ENCODE data around the gene PNLIPRP3. TPM values are rescaled to one million over a fixed set of nuclear protein-coding genes. Genes with fewer than 3 reads are reported as not detected.

Gene PNLIPRP3
- total RNA-seq, 1 donor from 2014 or later, result not detected

GRCh38 chr10:116470768-116471415 lies 43.2 kb downstream of the PNLIPRP3 start:
- Mint-ChIP-seq H3K27me3 (ENCODE audit: low read depth) (peaks cover 12% of the 10 kb centered on the region), H3K27ac (no peak overlapping the region), H3K36me3 (no peaks in the 10 kb centered on the region), H3K4me3 (no peak overlapping the region), H3K9me3 (peaks cover 7% of the 10 kb centered on the region), H3K4me1 (peaks cover 20% of the 10 kb centered on the region)
- TF ChIP-seq, protein P1, sequence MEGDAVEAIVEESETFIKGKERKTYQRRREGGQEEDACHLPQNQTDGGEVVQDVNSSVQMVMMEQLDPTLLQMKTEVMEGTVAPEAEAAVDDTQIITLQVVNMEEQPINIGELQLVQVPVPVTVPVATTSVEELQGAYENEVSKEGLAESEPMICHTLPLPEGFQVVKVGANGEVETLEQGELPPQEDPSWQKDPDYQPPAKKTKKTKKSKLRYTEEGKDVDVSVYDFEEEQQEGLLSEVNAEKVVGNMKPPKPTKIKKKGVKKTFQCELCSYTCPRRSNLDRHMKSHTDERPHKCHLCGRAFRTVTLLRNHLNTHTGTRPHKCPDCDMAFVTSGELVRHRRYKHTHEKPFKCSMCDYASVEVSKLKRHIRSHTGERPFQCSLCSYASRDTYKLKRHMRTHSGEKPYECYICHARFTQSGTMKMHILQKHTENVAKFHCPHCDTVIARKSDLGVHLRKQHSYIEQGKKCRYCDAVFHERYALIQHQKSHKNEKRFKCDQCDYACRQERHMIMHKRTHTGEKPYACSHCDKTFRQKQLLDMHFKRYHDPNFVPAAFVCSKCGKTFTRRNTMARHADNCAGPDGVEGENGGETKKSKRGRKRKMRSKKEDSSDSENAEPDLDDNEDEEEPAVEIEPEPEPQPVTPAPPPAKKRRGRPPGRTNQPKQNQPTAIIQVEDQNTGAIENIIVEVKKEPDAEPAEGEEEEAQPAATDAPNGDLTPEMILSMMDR (IDR thresholded peaks at IDR 0.05; ENCODE audit: unreplicated experiment), result no peak
- no peak for DNase-seq (ENCODE audit: low spot score in 2 of 2, unreplicated experiment in 2 of 2)

GRCh38 chr10:116472891-116473290 lies 45.2 kb downstream of the PNLIPRP3 start:
- H3K9me3 Mint-ChIP-seq, result peaks cover 7% of the 10 kb centered on the region
- TF ChIP-seq, protein P1 (IDR thresholded peaks at IDR 0.05; ENCODE audit: unreplicated experiment), result no peak
- no peak for DNase-seq (ENCODE audit: low spot score in 2 of 2, unreplicated experiment in 2 of 2)
- no peak overlapping the region for H3K27ac Mint-ChIP-seq
- no peak overlapping the region for H3K4me3 Mint-ChIP-seq
- H3K27me3 Mint-ChIP-seq (ENCODE audit: low read depth), result peaks cover 15% of the 10 kb centered on the region
- H3K36me3 Mint-ChIP-seq, result no peaks in the 10 kb centered on the region
- peaks cover 16% of the 10 kb centered on the region for H3K4me1 Mint-ChIP-seq

GRCh38 chr10:116475866-116476265 lies 48.2 kb downstream of the PNLIPRP3 start:
- H3K9me3 Mint-ChIP-seq, result peaks cover 9% of the 10 kb centered on the region
- TF ChIP-seq, protein P1 (IDR thresholded peaks at IDR 0.05; ENCODE audit: unreplicated experiment), result no peak
- H3K4me1 Mint-ChIP-seq, result peaks cover 6% of the 10 kb centered on the region
- H3K27ac Mint-ChIP-seq, result no peak overlapping the region
- H3K36me3 Mint-ChIP-seq, result no peaks in the 10 kb centered on the region
- peaks cover 15% of the 10 kb centered on the region for H3K27me3 Mint-ChIP-seq (ENCODE audit: low read depth)
- no peak overlapping the region for H3K4me3 Mint-ChIP-seq
- no peak for DNase-seq (ENCODE audit: low spot score in 2 of 2, unreplicated experiment in 2 of 2)

DNA sequence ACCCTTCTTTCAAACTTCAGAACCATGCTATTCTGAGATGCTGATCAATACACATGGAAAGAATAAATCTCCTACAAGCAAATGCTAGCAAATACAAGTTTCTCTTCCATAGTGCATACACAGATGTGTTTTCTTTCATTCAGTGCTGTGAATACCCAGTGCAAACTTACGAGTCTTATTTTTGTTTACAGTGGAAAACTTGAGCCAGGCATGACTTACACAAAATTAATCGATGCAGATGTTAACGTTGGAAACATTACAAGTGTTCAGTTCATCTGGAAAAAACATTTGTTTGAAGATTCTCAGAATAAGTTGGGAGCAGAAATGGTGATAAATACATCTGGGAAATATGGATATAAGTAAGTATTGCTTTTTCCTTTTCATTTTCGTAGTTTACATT lies 48.8 kb downstream of the PNLIPRP3 start:
- Mint-ChIP-seq H3K4me3 (no peak overlapping the region), H3K27me3 (ENCODE audit: low read depth) (peaks cover 15% of the 10 kb centered on the region), H3K36me3 (no peaks in the 10 kb centered on the region), H3K27ac (no peak overlapping the region), H3K9me3 (peaks cover 14% of the 10 kb centered on the region), H3K4me1 (peaks cover 4% of the 10 kb centered on the region)
- DNase-seq (ENCODE audit: low spot score in 2 of 2, unreplicated experiment in 2 of 2), result no peak
- TF ChIP-seq, protein P1 (IDR thresholded peaks at IDR 0.05; ENCODE audit: unreplicated experiment), result no peak

DNA sequence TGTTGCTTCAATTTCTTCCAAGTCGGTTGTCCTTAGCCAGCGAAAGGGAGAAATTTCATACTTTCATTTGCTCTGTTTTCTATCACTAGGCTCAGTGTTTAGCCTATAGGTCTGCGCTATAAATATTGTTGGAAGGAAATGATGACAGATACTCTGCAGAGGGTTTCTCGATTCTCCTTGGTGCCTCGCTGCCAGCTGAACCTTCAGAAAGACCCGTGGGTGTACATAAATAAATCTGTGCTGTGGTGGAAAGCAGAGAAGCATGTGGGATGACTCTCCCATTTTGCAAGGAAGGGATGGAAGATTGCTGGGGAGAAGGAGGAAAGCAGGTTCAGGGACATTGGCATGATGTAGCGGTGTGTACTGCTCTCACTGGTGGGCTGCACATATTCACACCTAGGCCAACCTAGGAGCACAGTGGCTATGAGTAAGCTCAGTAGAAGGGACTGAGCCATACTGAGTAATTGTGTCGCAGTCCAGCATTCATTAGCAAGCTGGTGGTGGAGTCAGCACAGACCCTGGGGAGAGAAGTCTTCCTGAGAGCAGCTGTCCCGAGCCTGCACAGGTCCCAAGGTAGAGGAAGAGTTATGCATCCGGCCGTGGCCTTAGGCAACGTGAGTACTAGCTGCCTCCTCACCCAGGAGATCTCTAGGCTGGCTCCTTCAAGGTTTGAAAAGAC lies 50.5 kb downstream of the PNLIPRP3 start:
- no peak for DNase-seq (ENCODE audit: low spot score in 2 of 2, unreplicated experiment in 2 of 2)
- Mint-ChIP-seq H3K27me3 (ENCODE audit: low read depth) (peaks cover 13% of the 10 kb centered on the region), H3K36me3 (no peaks in the 10 kb centered on the region), H3K4me3 (no peak overlapping the region), H3K9me3 (peaks cover 19% of the 10 kb centered on the region), H3K27ac (no peak overlapping the region), H3K4me1 (no peaks in the 10 kb centered on the region)
- TF ChIP-seq, protein P1 (IDR thresholded peaks at IDR 0.05; ENCODE audit: unreplicated experiment), result no peak

All from mesothelial cell of epicardium (in vitro differentiated cells).